ENCODE results near the gene NTRK2.

DNA sequence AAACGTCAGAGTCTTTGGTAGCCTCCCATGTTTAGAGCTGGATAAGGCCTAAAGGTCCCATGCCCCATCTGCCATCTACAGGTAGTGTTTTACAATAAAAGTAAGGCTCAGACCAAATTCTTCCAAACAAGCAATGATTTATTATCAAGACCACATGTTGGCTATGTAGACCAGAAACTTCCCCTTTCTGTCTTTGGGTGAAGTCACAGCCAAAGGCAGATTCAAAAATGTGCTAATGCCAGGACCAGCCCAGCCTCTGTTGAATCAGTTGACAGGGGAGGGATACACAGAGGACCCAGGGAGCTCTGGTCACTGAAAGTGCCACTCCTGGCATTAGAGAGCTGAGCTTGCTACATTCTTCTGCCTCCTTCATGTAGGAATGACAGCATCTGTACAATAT is 360.8 kb downstream of the NTRK2 start:
- TF ChIP-seq POLR2AphosphoS5 (IDR thresholded peaks at IDR 0.05) = no peak
- TF ChIP-seq, protein P1, sequence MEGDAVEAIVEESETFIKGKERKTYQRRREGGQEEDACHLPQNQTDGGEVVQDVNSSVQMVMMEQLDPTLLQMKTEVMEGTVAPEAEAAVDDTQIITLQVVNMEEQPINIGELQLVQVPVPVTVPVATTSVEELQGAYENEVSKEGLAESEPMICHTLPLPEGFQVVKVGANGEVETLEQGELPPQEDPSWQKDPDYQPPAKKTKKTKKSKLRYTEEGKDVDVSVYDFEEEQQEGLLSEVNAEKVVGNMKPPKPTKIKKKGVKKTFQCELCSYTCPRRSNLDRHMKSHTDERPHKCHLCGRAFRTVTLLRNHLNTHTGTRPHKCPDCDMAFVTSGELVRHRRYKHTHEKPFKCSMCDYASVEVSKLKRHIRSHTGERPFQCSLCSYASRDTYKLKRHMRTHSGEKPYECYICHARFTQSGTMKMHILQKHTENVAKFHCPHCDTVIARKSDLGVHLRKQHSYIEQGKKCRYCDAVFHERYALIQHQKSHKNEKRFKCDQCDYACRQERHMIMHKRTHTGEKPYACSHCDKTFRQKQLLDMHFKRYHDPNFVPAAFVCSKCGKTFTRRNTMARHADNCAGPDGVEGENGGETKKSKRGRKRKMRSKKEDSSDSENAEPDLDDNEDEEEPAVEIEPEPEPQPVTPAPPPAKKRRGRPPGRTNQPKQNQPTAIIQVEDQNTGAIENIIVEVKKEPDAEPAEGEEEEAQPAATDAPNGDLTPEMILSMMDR (IDR thresholded peaks at IDR 0.05) = no peak

All from upper lobe of left lung (tissue), 4 donors.